ENCODE results near the gene PIGU. TPM values are rescaled to one million over a fixed set of nuclear protein-coding genes. Genes with fewer than 3 reads are reported as not detected.

Gene PIGU
- total and polyA plus RNA-seq, 2 of the 13 experiments (the other 11 are each of a cell fraction or from before 2014, with no cell fraction given), result 45.5 to 231 TPM

GRCh38 chr20:34525709-34526416 lies 151.0 kb downstream of the PIGU start (continued):
- TF ChIP-seq ZNF10 (CRISPR knock-in tag; IDR thresholded peaks at IDR 0.05; ENCODE audit: borderline replicate concordance, low read depth), result no peak
- no peak for TF ChIP-seq LCORL (IDR thresholded peaks at IDR 0.05)
- TF ChIP-seq LCORL (CRISPR knock-in tag; IDR thresholded peaks at IDR 0.05), result peak; percentile 91; the same call in 1 of the 2 replicates
- peak; percentile 93 for TF ChIP-seq SP5 (CRISPR knock-in tag; IDR thresholded peaks at IDR 0.05; ENCODE audit: borderline replicate concordance, low read depth)
- TF ChIP-seq HOXD1 (CRISPR knock-in tag; IDR thresholded peaks at IDR 0.05), result peak; percentile 81; the same call in 1 of the 2 replicates
- TF ChIP-seq HDAC1 (CRISPR knock-in tag; IDR thresholded peaks at IDR 0.05), result peak; percentile 98
- 0 out of 2 replicates have a peak, but pooled peaks have one; percentile 31 for TF ChIP-seq PAX8 (CRISPR knock-in tag; IDR thresholded peaks at IDR 0.05; ENCODE audit: borderline replicate concordance)
- peak; percentile 30 for TF ChIP-seq AGO2 (optimal IDR thresholded peaks at IDR 0.05; ENCODE audit: low read depth, low read length)
- no peak for TF ChIP-seq DNMT1 (CRISPR knock-in tag; IDR thresholded peaks at IDR 0.05)
- TF ChIP-seq USF2 (IDR thresholded peaks at IDR 0.05; ENCODE audit: low read depth, low read length), result no peak
- no peak for TF ChIP-seq USF2 (CRISPR knock-in tag; IDR thresholded peaks at IDR 0.05; ENCODE audit: borderline replicate concordance)
- peak; percentile 92 for TF ChIP-seq PAXIP1 (CRISPR knock-in tag; conservative IDR thresholded peaks at IDR 0.05)
- TF ChIP-seq IRF1 (CRISPR knock-in tag; IDR thresholded peaks at IDR 0.05; ENCODE audit: low read depth), result peak; percentile 47; the same call in 1 of the 2 replicates
- 0 out of 2 replicates have a peak, but pooled peaks have one; percentile 90 for TF ChIP-seq ZNF713 (CRISPR knock-in tag; IDR thresholded peaks at IDR 0.05)
- TF ChIP-seq TCF7L2 (IDR thresholded peaks at IDR 0.05; ENCODE audit: low read depth, low read length), result no peak
- TF ChIP-seq CHD2 (IDR thresholded peaks at IDR 0.05; ENCODE audit: low read depth, low read length), result peak; percentile 51
- TF ChIP-seq MED8 (CRISPR knock-in tag; IDR thresholded peaks at IDR 0.05; ENCODE audit: insufficient replicate concordance), result no peak
- TF ChIP-seq MBNL3 (CRISPR knock-in tag; conservative IDR thresholded peaks at IDR 0.05), result no peak
- 0 out of 2 replicates have a peak, but pooled peaks have one; percentile 29 for TF ChIP-seq ZNF704 (CRISPR knock-in tag; IDR thresholded peaks at IDR 0.05; ENCODE audit: borderline replicate concordance)
- peak; percentile 97 for TF ChIP-seq HIC2 (CRISPR knock-in tag; IDR thresholded peaks at IDR 0.05; ENCODE audit: low read depth)
